GM12892 (cell line): ENCODE data around the gene CDKN2AIP.
"Not testable (repeated sequence)": the region's sequence is repeated elsewhere in the genome, so short reads cannot be mapped to it uniquely, and the experiment has no call there.

Experiments used
- DNase-seq: peaks from one replicate; pipeline ENCODE4 v3.0.0; 2011; ENCODE audit not compliant: insufficient read length
- FAIRE-seq: peaks from 2 replicates; lab custom pipeline; 2011; peaks lifted over from hg19 to GRCh38; lab: Jason Lieb, UNC
- POLR2A ChIP-seq: IDR thresholded peaks from 2 replicates; pipeline ENCODE4 v1.6.1; 2011; ENCODE audit warnings: low read depth, low read length, control low read depth
- POLR2AphosphoS5 ChIP-seq: IDR thresholded peaks from 2 replicates; pipeline ENCODE4 v1.6.1; 2011; ENCODE audit warnings: low read depth, low read length, control low read depth
- TAF1 ChIP-seq: IDR thresholded peaks from 2 replicates; pipeline ENCODE4 v1.6.1; 2011; ENCODE audit warnings: low read depth, mild to moderate bottlenecking, control low read depth, low read length, borderline replicate concordance

The CDKN2AIP gene

GRCh38 chr4:183467246-183467645, 22.8 kb downstream of the CDKN2AIP start:
- FAIRE-seq (no peak), DNase-seq (no peak)

GRCh38 chr4:183468210-183469095, 24.0 kb downstream of the CDKN2AIP start:
- no peak for FAIRE-seq
- no peak for DNase-seq
- TF ChIP-seq POLR2A (no peak), TAF1 (no peak), POLR2AphosphoS5 (no peak)

More at GRCh38 chr4:183467246-183467645, 22.8 kb downstream of the CDKN2AIP start:
- no peak for TF ChIP-seq TAF1
- no peak for TF ChIP-seq POLR2A
- TF ChIP-seq POLR2AphosphoS5 = no peak

GRCh38 chr4:183469285-183469684, 24.8 kb downstream of the CDKN2AIP start:
- DNase-seq (no peak), FAIRE-seq (no peak)
- TF ChIP-seq TAF1 (no peak), POLR2A (no peak), POLR2AphosphoS5 (no peak)

- TF ChIP-seq TAF1 (no peak), POLR2A (no peak), POLR2AphosphoS5 (no peak)
- DNase-seq (no peak), FAIRE-seq (no peak)
These were observed 25.5 kb downstream of the CDKN2AIP start for GRCh38 chr4:183469936-183470335.

- TF ChIP-seq TAF1 = no peak
- no peak for FAIRE-seq
- no peak for DNase-seq
These were observed 26.4 kb downstream of the CDKN2AIP start for GRCh38 chr4:183470821-183471220.

- FAIRE-seq (peak; percentile 50), DNase-seq (peak; percentile 41)
- TF ChIP-seq TAF1 (no peak), POLR2AphosphoS5 (no peak), POLR2A (no peak)
These were observed 27.7 kb downstream of the CDKN2AIP start for GRCh38 chr4:183471946-183472708.

GRCh38 chr4:183478123-183478522, 33.7 kb downstream of the CDKN2AIP start:
- DNase-seq (no peak), FAIRE-seq (no peak)
- no peak for TF ChIP-seq TAF1
- TF ChIP-seq POLR2A = no peak
- TF ChIP-seq POLR2AphosphoS5 = no peak

- DNase-seq = no peak
- FAIRE-seq = no peak
- no peak for TF ChIP-seq TAF1
- no peak for TF ChIP-seq POLR2A
- TF ChIP-seq POLR2AphosphoS5 = no peak
These were observed 34.5 kb downstream of the CDKN2AIP start for GRCh38 chr4:183478926-183479325.

- FAIRE-seq, DNase-seq: not testable (repeated sequence)
These were observed 38.2 kb downstream of the CDKN2AIP start for GRCh38 chr4:183482515-183483095.

GRCh38 chr4:183483997-183484396, 39.6 kb downstream of the CDKN2AIP start:
- no peak for FAIRE-seq
- TF ChIP-seq TAF1 (no peak), POLR2A (no peak), POLR2AphosphoS5 (no peak)
- DNase-seq = no peak

GRCh38 chr4:183485411-183486160, 41.1 kb downstream of the CDKN2AIP start:
- TF ChIP-seq TAF1 (no peak), POLR2AphosphoS5 (no peak), POLR2A (no peak)
- no peak for DNase-seq
- no peak for FAIRE-seq

GRCh38 chr4:183492791-183493222, 48.4 kb downstream of the CDKN2AIP start:
- TF ChIP-seq POLR2AphosphoS5 (no peak), TAF1 (no peak), POLR2A (no peak)
- DNase-seq (no peak), FAIRE-seq (no peak)
